K562 (cell line): ENCODE data around the gene CPEB1. TPM values are rescaled to one million over a fixed set of nuclear protein-coding genes. Genes with fewer than 3 reads are reported as not detected.

Source experiments
- ATAC-seq: fragments of 200-7000 bp; cut with Tn5 transposase; 3 replicates; pipeline ENCODE4 v1.9.1; 2020; ENCODE audit warnings: moderate library complexity
- BruUV-seq: library from RNA; stranded (reverse); fragments of 400-500 nt; replicated peaks from 2 replicates; lab custom pipeline; 2021; lab: Mats Ljungman, UMichigan
- CTCF ChIA-PET: fragments of 300-600 bp; formaldehyde crosslinking; extraction: SDS; loops from one replicate; lab custom pipeline; 2021; ENCODE audit warnings: low intra/inter-chr PET ratio; lab: Yijun Ruan, JAX
- POLR2A ChIA-PET: fragments of 300-600, 350-650 bp; sonication (Branson Sonifier 250); formaldehyde crosslinking; extraction: SDS; loops from one replicate; lab custom pipeline; 2021; ENCODE audit warnings: antibody characterized with exemption, inconsistent platforms; lab: Yijun Ruan, JAX
- DNase-seq, 4 experiments: peaks; one replicate each; pipeline versions ENCODE4 v3.0.0 to v3.0.0-alpha.2; 2011 to 2018; ENCODE audit warnings: low spot score in 3 of 4, mixed read lengths in 3 of 4; ENCODE audit errors: extremely low read depth in 1 of 4
- FAIRE-seq: peaks from 2 replicates; lab custom pipeline; 2011; peaks lifted over from hg19 to GRCh38; lab: Jason Lieb, UNC
- H2AFZ ChIP-seq: 2 replicates; pipeline ENCODE4 v1.6.0; 2011; ENCODE audit warnings: low read depth, low read length, control low read depth, inconsistent platforms
- H3K27ac ChIP-seq: fragments of 200-600 bp; 3 replicates; pipeline ENCODE4 v1.8.0; 2011; ENCODE audit warnings: low read depth, mild to moderate bottlenecking, control low read depth, inconsistent platforms, low read length, moderate library complexity, mixed read lengths; ENCODE audit errors: extremely low read depth
- H3K27me3 ChIP-seq, 2 experiments: fragments of 300-600 bp in 1 of 2; 2 replicates in 1 of 2; 3 replicates in 1 of 2; pipeline versions ENCODE4 v1.6.0 to v1.8.0; 2011; ENCODE audit warnings: inconsistent platforms in 2 of 2, low read length in 2 of 2, mild to moderate bottlenecking in 1 of 2, mixed read lengths in 1 of 2, moderate library complexity in 1 of 2; ENCODE audit not compliant: control insufficient read depth in 2 of 2, insufficient read depth in 2 of 2
- H3K36me3 ChIP-seq: fragments of 300-600 bp; 3 replicates; pipeline ENCODE4 v1.8.0; 2011; ENCODE audit warnings: mild to moderate bottlenecking, low read length, inconsistent platforms; ENCODE audit not compliant: control insufficient read depth, insufficient read depth
- H3K4me1 ChIP-seq, 2 experiments: fragments of 200-600 bp in 1 of 2; replicated peaks in 1 of 2; 2 replicates in 1 of 2; 3 replicates in 1 of 2; pipeline versions ENCODE4 v1.5.1 to v1.8.0; 2011; ENCODE audit warnings: inconsistent platforms in 2 of 2, low read length in 2 of 2, mild to moderate bottlenecking in 1 of 2, mixed read lengths in 1 of 2, moderate library complexity in 1 of 2; ENCODE audit not compliant: control insufficient read depth in 2 of 2, insufficient read depth in 2 of 2
- H3K4me2 ChIP-seq: 2 replicates; pipeline ENCODE4 v1.6.1; 2011; ENCODE audit warnings: low read length, control low read depth, inconsistent platforms, mixed read lengths; ENCODE audit not compliant: insufficient read depth
- H3K4me3 ChIP-seq: fragments of 200-600 bp; sonication (generic), shearing (Covaris generic); 2 replicates; pipeline ENCODE4 v1.5.1; 2016; ENCODE audit warnings: control low read depth, inconsistent platforms
- H3K79me2 ChIP-seq: fragments of 200-600 bp; 3 replicates; pipeline ENCODE4 v1.8.0; 2011; ENCODE audit warnings: low read length, inconsistent platforms; ENCODE audit not compliant: control insufficient read depth, insufficient read depth
- H3K9ac ChIP-seq, 2 experiments: 2 replicates each; pipeline versions ENCODE4 v1.6.0 to v1.6.1; 2011; ENCODE audit warnings: low read depth in 2 of 2, low read length in 2 of 2, control low read depth in 1 of 2, inconsistent platforms in 1 of 2, mild to moderate bottlenecking in 1 of 2, mixed read lengths in 1 of 2; ENCODE audit not compliant: insufficient read depth in 1 of 2
- H3K9me1 ChIP-seq: one replicate; pipeline ENCODE4 v1.6.0; 2011; ENCODE audit warnings: inconsistent platforms, mild to moderate bottlenecking, low read length, moderate library complexity; ENCODE audit not compliant: control insufficient read depth, insufficient read depth
- H3K9me3 ChIP-seq: replicated peaks from 2 replicates; pipeline ENCODE4 v1.5.1; 2011; ENCODE audit warnings: low read depth, low read length, inconsistent platforms; ENCODE audit not compliant: control insufficient read depth, insufficient read depth
- H4K20me1 ChIP-seq: replicated peaks from 2 replicates; pipeline ENCODE4 v1.6.1; 2011; ENCODE audit warnings: low read length, inconsistent platforms, mixed read lengths; ENCODE audit not compliant: control insufficient read depth, insufficient read depth
- EZH2 ChIP-seq: IDR thresholded peaks from 2 replicates; pipeline ENCODE4 v1.6.1; 2012; ENCODE audit warnings: low read depth, mild to moderate bottlenecking, inconsistent platforms, low read length, borderline replicate concordance
- PML ChIP-seq: IDR thresholded peaks from 2 replicates; pipeline ENCODE4 v1.6.1; 2012; ENCODE audit warnings: low read length, inconsistent platforms
- WGBS: fragments of 100-300 bp; shearing (Covaris generic); methylation state at CpG from one replicate; pipeline ENCODE4 v1.1.6; 2016; ENCODE audit warnings: low coverage, mixed read lengths; ENCODE audit not compliant: insufficient coverage; ENCODE audit errors: missing lambda C conversion rate; 5-methylcytosine and 5-hydroxymethylcytosine counted together
- in situ Hi-C: fragments of 300-500 bp; cut with MboI; formaldehyde crosslinking; loops from 4 replicates; pipeline ENCODE4 v1.15.0; 2018; ENCODE audit warnings: inconsistent platforms, mixed read lengths
- intact Hi-C: fragments of 100-400 bp; cut with micrococcal nuclease; formaldehyde crosslinking; loops from 2 replicates; pipeline ENCODE4 v1.14.2; 2022
- polyA plus RNA-seq, 8 experiments: library from polyadenylated mRNA; depleted of rRNA in 4 of 8; stranded (reverse) in 5 of 8; unstranded in 3 of 8; fragments of >200 nt; fragmentation: Nextera tagmentation in 2 of 8; fragmentation: Illumina TruSeq in 1 of 8; extraction: Ambion mirVana in 2 of 8; extraction: Trizol in 1 of 8; gene quantifications; 2 replicates each; pipeline versions ENCODE4 v1.2.1 to v1.2.3, GENCODE V29; 2011 to 2014; ENCODE audit warnings: inconsistent platforms in 1 of 8, missing spikeins in 1 of 8
- total RNA-seq, 7 experiments: library from RNA; depleted of rRNA in 6 of 7; stranded (reverse); fragments of >200 nt in 6 of 7; fragmentation: Illumina TruSeq in 2 of 7; extraction: Trizol in 2 of 7; gene quantifications; 2 replicates each; pipeline versions ENCODE4 v1.2.1 to v1.2.3, GENCODE V29; 2011 to 2021; ENCODE audit warnings: low replicate concordance in 1 of 7
- TF ChIP-seq, protein P1 (sequence below): fragments of 450-650 bp; conservative IDR thresholded peaks from 2 replicates; pipeline ENCODE4 v1.6.1; 2016; ENCODE audit warnings: missing genetic modification characterization, low read depth, mild to moderate bottlenecking, missing compliant biosample characterization, moderate library complexity
- TF ChIP-seq, protein P2 (sequence below): fragments of 450-650 bp; IDR thresholded peaks from 2 replicates; pipeline ENCODE4 v1.6.1; 2016; ENCODE audit warnings: borderline replicate concordance

Gene CPEB1
- total and polyA plus RNA-seq, 9 of the 15 experiments (the other 6 are each of a cell fraction or from before 2014, with no cell fraction given): 2.2 to 13.4 (median 9.7) TPM

DNA sequence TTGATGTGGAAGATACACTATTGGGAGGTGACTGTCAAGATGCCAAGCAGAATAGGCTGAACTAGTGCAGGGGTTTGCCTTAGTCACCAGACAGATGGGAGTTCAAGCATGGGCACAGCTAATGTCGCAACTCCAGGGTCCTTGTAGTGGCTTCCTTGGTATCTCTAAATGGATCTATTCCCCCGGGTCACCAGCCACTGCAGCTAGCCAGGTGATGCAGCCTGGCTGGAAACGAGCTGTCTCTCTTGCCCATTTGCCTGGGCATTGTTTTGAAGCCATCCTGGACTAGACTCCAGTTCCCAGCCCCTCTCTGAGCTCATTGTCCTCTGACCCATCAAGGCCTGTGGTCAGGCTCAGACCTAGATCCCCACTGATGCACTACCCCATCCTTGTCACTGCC, 8.4 kb upstream of the CPEB1 start (continued):
- TF ChIP-seq, protein P1, sequence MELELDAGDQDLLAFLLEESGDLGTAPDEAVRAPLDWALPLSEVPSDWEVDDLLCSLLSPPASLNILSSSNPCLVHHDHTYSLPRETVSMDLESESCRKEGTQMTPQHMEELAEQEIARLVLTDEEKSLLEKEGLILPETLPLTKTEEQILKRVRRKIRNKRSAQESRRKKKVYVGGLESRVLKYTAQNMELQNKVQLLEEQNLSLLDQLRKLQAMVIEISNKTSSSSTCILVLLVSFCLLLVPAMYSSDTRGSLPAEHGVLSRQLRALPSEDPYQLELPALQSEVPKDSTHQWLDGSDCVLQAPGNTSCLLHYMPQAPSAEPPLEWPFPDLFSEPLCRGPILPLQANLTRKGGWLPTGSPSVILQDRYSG (tag): no peak
- TF ChIP-seq, protein P2, sequence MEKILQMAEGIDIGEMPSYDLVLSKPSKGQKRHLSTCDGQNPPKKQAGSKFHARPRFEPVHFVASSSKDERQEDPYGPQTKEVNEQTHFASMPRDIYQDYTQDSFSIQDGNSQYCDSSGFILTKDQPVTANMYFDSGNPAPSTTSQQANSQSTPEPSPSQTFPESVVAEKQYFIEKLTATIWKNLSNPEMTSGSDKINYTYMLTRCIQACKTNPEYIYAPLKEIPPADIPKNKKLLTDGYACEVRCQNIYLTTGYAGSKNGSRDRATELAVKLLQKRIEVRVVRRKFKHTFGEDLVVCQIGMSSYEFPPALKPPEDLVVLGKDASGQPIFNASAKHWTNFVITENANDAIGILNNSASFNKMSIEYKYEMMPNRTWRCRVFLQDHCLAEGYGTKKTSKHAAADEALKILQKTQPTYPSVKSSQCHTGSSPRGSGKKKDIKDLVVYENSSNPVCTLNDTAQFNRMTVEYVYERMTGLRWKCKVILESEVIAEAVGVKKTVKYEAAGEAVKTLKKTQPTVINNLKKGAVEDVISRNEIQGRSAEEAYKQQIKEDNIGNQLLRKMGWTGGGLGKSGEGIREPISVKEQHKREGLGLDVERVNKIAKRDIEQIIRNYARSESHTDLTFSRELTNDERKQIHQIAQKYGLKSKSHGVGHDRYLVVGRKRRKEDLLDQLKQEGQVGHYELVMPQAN: no peak

DNA sequence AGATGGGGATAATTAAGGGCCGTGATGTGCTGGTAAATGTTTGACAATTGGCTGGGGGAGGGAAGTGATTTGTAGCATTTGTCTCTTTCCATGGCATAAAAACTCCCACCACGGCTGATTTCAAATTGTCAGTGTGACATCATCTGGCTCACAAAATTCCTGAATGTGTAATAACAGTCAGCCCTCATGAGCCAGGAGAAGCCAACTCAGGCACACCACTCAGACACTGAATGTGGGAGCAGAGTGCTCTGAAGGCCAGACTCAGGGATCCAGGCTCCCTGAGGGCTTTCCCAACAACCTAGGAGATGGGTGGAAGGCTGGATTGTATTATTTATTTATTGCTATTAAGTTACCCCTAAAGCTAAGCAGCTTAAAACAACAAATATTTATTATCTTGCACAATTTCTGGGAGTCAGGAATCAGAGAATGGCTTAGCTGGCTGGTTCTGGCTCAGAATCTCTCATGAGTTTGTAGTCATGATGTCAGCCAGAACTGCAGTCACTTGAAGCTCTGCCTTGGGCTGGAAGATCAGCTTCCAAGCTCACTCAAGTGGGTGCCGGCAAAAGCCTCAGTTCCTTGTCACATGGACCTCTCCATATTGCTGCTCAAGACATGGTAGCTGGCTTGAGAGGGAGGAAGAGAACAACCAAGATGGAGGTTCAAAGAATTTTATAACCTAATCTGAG, 6.5 kb upstream of the CPEB1 start:
- H3K9ac ChIP-seq: no peak overlapping the region
- POLR2A ChIA-PET: interaction anchor here (0.6 to 1.1 kb wide), 6 partner anchors 9 to 339 kb away, joined by 3 to 4 read pairs (median 3); partner anchors contain the start of gene RPS17
- H3K27me3 ChIP-seq: peaks cover 0 to 8% of the 10 kb centered on the region in 2 experiments; a peak in 2 of 5 replicates
- intact Hi-C loops (no loop called here), in situ Hi-C loops (no loop called here)
- no peak overlapping the region for H2AFZ ChIP-seq
- H3K9me3 ChIP-seq: no peaks in the 10 kb centered on the region
- no peaks in the 10 kb centered on the region for H3K79me2 ChIP-seq
- no peak for TF ChIP-seq PML
- TF ChIP-seq EZH2: no peak
- CTCF ChIA-PET: no interaction called here
- FAIRE-seq: no peak
- DNase-seq: no peak
- H3K9me1 ChIP-seq: no peaks in the 10 kb centered on the region
- ATAC-seq: no peak
- 8% methylated on average over 3 of the region's 3 CpGs for WGBS
- H3K4me2 ChIP-seq: no peak overlapping the region
- no TSS peak for BruUV-seq
- H3K27ac ChIP-seq: no peak overlapping the region
- H4K20me1 ChIP-seq: no peaks in the 10 kb centered on the region
- H3K4me3 ChIP-seq: no peak overlapping the region
- no peaks in the 10 kb centered on the region for H3K36me3 ChIP-seq
- peaks cover 15 to 16% of the 10 kb centered on the region in 2 experiments; a peak in 4 of 5 replicates for H3K4me1 ChIP-seq
